Activated CD8-positive, alpha-beta memory T cell treated with anti-CD3 and anti-CD28 coated beads, Interleukin-2, amount 50 U/mL, for 1 hour (primary cell): Measurements from ENCODE around the gene PBRM1.
"Not testable (repeated sequence)": the region's sequence is repeated elsewhere in the genome, so short reads cannot be mapped to it uniquely, and the experiment has no call there.

Source experiments
- DNase-seq: peaks from one replicate; pipeline ENCODE4 v3.0.0-alpha.2; 2020; ENCODE audit errors: extremely low read depth

PBRM1 gene

GRCh38 chr3:52704611-52705437, 19.1 kb upstream of the PBRM1 start:
- no peak for DNase-seq

DNA sequence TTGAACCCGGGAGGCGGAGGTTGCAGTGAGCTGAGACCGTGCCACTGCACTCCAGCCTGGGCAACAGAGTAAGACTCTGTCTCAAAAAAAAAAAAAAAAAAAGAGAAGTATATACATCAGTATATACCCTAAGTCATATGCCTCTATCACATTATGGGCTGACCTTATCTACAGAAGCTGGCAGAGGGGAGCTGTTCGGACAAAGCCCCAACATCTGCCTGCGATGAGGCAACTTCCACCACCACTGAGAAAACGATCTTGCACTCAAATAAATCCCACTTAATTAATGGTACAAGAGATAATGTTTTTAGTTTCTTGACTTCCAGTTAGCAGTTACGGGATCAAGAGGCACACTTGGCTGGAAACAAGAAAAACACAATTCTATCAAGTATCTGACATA, 17.6 kb upstream of the PBRM1 start:
- DNase-seq = no peak

GRCh38 chr3:52697632-52697965, 11.9 kb upstream of the PBRM1 start:
- DNase-seq = no peak

GRCh38 chr3:52696830-52697631, 11.3 kb upstream of the PBRM1 start:
- no peak for DNase-seq

- DNase-seq = no peak
These were observed 10.3 kb upstream of the PBRM1 start for GRCh38 chr3:52695798-52696671.

- no peak for DNase-seq
These were observed 8.9 kb upstream of the PBRM1 start for GRCh38 chr3:52694528-52695189.

DNA sequence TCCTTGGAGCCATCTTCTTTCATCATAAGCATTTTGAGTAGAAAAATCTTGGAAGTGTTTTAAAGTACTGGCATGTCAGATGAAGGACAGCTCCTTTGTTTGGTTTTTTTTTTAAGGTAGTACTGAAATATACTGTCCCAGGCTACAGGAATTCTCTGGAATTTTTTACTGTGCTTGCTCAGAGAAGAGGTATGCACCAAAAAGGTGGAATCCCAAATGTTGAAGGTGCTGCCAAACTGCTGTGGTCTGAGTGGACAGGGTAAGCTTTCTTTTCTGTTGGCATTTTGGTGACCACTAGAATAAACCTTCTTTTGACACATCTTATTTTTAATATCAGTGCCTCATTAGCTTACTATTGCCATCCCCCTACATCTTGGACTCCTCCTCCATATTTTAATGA, 7.4 kb upstream of the PBRM1 start:
- no peak for DNase-seq

DNA sequence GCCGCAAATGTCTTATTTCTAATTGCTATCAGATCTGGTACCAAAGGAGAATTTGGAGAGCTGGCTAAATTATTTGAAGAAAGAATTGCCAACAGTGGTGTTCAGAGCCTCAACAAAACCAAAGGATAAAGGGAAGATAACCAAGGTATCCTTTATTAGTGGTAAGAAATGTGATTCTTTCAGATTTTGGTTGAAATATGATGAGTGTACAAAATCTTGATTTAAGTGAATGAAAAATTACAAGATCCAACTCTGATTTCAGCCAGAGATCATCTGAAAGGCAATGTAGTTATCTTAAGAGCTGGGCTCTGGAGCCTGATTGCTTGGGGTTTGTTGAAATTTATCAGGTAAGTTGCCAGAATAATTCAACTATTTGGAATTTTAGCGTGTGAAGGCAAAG, 4.8 kb upstream of the PBRM1 start:
- no peak for DNase-seq

DNA sequence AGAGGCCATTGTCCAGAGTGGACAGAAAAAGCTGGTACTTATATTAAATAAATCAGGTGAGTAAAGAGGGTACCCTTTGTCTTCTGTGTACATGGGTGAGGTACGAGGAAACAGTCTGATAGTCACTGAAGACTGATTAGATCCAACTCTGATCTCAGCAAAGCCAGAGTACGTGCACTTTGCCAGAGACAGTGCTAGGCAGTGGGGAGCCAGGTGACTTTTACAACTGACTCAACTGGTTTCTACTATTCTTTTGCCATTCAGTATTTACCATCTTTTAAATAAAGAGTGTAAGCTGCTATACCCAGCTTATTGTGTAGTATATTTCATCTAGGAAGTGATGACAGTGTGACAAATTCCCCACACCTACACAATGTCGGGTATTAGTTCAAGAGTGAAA, 3.4 kb upstream of the PBRM1 start:
- no peak for DNase-seq

GRCh38 chr3:52688266-52688665, 2.6 kb upstream of the PBRM1 start:
- DNase-seq = no peak

- DNase-seq = no peak
These were observed 416 bp downstream of the PBRM1 start for GRCh38 chr3:52685285-52685708.

GRCh38 chr3:52684184-52684583, 1.5 kb downstream of the PBRM1 start:
- no peak for DNase-seq

- DNase-seq = no peak
These were observed 2.1 kb downstream of the PBRM1 start for GRCh38 chr3:52683611-52684010.

- no peak for DNase-seq
These were observed 3.7 kb downstream of the PBRM1 start for GRCh38 chr3:52682016-52682415.

DNA sequence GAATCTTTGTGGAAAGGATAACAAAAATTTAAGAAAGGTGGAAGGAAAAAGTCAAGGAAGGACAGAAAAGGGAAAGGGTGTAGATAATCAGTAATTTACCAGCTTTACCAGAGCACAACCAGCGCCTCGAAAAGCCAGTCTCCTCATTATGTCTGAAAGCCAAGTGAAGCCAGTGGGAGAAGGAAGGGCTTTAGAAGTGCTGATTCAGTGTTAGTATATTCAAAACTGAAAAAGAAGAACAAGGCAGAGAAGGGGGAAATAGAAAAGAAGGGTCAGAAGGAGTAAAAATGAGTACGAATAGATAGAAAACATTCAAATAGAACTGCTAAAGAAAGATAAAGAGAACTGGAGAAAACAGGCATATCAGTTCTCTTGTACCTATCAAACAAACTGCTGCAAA, 4.1 kb downstream of the PBRM1 start:
- DNase-seq = no peak

GRCh38 chr3:52679811-52680210, 5.9 kb downstream of the PBRM1 start:
- DNase-seq = no peak

DNA sequence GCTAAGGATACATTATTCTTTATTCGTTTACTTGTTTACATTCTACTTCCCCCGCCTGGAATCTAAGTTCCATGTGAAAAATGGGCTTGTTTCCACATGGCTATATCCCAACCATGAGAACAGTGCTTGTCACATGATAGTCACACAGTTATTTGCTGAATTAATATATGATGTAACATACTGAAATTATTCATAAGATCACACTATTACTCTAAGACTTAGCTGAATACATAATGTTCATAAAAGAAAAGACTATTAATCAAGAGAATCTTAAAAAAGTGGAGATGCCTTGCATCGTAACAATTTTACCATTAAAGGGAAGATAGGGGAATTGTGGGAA, 6.5 kb downstream of the PBRM1 start:
- DNase-seq = no peak

GRCh38 chr3:52678265-52679198, 7.2 kb downstream of the PBRM1 start:
- no peak for DNase-seq

DNA sequence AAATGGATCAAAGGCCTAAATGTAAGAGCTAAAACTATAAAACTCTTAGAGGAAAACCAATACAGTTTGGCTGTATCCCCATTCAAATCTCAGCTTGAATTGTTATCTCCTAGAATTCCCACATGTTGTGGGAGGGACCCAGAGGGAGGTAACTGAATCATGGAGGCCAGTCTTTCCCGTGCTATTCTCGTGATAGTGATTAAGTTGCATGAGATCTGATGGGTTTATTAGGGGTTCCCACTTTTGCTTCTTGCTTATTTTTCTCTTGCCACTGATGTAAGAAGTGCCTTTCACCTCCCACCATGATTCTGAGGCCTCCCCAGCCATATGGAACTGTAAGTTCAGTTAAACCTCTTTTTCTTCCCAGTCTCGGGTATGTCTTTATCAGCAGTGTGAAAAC, 9.5 kb downstream of the PBRM1 start:
- DNase-seq = not testable (repeated sequence)

DNA sequence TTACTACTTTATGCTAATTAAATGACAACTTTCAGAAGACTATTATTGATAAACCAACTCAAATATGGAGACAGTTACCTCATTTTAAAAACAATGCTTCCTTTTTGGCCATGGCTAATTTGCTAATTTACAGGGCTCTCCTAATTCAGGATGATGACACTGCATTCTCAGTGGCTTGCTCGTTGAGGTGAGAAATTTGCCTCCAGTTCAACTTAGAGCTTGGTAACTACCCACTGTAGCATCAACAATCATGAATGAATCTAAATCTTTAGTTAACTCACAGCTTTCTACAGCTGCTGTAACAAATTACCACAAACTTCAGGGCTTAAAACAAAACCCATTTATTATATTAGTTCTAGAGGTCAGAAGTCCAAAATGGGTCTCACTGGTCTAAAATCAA, 14.0 kb downstream of the PBRM1 start:
- no peak for DNase-seq
